Activated CD4-positive, CD25-positive, alpha-beta regulatory T cell (primary cell): ENCODE results near the gene TRIM58.

ENCODE experiments used
- DNase-seq, 4 experiments: peaks; one replicate each; lab custom pipeline; 2025; lab: John Stamatoyannopoulos, UW

The TRIM58 gene

DNA sequence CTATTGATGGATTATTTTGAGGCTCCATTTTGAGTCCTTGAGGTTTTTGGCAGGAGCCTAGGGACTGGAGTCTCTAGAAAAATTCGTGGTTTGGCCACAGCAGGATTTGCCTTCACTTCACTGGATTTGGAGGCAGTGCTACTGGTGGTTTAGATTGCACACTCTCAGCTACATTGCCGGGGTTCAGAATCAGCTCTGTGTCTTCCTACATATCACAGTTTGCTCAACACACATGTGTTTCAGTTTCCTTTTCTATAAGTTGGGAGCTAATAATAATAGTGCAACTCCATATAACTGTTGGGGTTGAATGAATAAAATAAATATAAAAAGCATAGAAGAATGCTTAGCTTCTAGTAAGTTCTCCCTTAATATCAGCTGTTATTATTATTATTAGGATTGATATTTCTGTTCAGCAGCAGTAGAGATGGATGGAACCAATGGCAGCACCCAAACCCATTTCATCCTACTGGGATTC lies 38.2 kb downstream of the TRIM58 start, which contains the start of gene OR2W3:
OR2W3 (plus strand) TSS at position 425 of the 475 bp plus-strand sequence; CDS start at position 425, 0 bp downstream.
- DNase-seq = no peak

GRCh38 chr1:247895976-247896375 lies 39.0 kb downstream of the TRIM58 start:
- DNase-seq = no peak

DNA sequence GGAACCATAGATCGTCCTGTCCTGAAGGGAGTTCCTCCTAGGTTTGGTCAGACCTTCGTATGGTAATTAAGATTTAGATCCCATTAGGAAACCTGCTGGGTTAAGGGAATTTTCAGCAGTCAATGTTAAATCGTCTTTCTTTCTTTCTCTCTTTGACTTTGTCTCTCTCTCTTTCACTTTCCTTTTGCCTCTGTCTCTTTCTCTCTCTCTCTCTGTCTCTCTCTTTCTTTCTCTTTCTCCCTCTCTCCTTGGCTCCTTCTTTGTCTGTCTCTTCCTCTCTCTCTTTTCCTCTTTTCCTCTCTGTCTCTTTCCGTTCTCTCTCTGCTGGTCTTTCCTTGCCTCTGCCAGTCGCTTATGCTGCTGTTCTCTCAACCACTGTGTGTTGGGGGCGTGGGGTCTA lies 47.1 kb downstream of the TRIM58 start:
- DNase-seq = no peak

DNA sequence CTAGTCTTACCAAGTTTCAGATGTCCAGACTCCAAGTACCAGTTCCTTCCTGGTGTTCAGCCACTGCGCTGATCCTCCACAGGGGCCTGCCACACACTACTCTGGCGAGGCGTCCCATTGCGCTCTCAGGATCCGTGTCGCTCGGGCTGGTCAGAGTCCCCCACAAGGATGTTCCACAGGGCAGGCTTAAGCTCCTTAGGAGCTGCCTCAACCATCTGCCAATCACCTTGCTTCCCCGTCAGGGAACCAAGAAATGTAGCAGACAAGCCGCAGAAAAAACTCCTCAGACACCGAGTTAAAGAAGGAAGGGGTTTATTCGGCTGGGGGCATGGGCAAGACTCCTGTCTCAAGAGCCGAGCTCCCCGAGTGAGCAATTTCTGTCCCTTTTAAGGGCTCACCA lies 48.2 kb downstream of the TRIM58 start:
- no peak for DNase-seq

DNA sequence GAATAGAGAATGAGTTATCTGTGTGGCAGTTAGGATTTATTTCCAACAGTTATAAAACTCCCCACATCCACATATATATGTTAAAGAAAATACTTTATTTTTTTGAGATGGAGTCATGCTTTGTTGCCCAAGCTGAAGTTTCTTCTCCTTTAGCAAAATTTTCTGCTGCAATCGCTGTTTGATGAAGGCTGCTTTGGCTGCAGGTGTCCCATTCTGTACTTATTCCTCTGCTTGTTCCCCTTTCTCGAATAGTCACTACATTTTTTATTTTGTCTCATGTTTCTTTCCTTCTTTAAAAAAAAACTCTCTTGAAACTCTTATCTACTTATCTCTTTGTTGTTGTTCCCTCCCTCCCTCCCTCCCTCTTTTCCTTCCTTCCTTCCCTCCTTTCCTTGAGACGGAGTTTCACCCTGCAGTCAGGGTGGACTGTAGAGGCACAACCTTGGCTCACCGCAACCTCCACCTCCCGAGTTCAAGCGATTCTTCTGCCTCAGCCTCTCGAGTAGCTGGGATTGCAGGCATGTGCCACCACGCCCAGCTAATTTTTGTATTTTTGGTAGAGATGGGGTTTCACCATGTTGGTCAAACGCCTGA lies 49.0 kb downstream of the TRIM58 start:
- no peak for DNase-seq

GRCh38 chr1:247906504-247907047 lies 49.6 kb downstream of the TRIM58 start:
- DNase-seq = no peak

DNA sequence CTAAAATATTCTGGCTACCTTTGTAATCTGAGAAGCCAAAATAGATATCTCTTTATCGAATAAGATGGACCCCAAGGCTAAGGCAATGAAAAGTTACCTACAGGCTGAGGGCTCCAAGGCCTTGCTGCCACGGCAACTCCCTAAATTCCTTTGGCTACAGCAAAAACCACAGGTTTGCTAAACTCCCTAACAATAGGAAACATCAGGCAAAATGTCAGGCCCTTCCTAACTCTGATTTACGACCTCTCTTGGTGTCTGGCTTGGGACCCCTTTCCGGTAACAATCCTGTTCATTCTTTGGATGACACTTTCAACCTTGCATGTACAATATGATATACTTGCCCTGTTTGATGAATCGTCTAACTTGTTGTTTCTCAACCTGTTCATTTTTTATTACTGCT lies 51.8 kb downstream of the TRIM58 start:
- no peak for DNase-seq

DNA sequence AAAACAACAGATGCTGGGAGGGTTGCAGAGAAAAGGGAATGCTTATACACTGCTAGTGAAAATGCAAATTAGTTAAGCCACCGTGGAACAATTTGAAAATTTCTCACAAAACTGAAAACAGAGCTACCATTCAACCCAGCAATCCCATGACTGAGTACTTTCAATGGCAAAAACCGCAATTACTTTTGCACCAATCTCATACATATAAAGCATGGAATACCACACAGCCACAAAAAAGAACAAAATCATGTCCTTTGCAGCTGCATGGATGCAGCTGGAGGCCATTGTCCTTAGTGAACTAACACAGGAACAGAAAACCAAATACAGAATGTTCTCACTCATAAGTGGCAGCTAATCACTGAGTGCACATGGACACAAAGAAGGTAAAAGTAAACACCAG lies 56.8 kb downstream of the TRIM58 start:
- no peak for DNase-seq

DNA sequence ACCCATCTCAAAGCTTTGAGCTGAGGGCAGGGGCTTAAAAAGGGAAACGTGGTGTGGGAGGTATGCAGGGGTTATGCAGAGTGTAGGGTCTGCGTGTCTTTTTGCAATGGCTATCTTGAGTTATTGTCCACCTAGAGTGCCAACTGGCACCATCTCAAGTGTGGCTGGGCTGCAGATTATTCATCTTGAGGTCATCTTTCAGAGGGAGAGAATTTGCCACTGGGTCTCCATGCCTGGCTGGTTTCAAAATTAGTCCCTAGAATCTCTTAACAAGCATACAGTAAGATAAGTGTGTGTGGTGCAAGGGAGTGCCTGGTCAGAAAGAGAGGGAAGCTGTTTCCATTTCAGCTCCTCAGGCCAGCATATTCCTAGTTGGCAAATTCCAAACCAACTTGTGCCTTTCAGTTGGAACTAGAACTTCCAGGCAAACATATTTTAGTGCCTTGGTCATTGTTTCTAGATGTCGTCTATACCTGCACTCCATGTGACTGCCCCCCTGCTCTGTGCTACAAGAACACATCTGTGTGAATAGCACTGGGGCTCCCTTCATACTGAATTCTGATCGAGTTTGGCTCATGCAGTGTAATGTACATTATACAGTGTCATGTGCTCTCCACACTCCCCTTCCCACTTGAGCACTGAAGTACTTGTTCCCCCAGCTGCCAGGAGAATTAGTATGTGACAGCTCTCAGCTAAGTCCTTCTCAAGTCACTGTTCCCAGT lies 58.1 kb downstream of the TRIM58 start:
- DNase-seq = no peak

GRCh38 chr1:247919952-247920351 lies 63.0 kb downstream of the TRIM58 start, which contains the start of gene OR2T8:
TSS of gene OR2T8 (plus strand) at chr1:247920252. CDS start at chr1:247921018, 766 bp downstream.
- no peak for DNase-seq

GRCh38 chr1:247923941-247924340 lies 67.0 kb downstream of the TRIM58 start:
- DNase-seq = no peak

DNA sequence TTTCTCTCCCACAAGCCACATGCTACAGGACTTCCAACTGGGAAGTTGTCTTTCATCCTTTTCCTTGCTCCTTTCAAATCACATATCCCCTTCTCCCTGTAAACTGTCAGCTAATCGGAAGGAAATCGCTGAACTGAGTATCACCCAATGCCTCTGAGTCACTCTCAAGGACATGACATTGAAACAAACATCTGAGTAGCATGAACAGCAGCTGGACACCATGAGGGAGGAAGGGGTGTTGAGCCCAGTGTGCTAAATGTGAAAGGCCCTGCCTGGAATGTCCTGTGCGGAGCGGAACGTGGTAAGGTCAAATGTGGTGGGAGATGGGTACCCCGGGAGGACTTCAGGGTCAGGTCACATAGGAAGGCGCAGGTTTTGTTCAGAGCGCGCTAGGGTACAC lies 67.9 kb downstream of the TRIM58 start, which contains the start of gene OR2AJ1:
OR2AJ1 (plus strand) TSS at position 22 of the 400 bp plus-strand sequence. CDS start 8,880 bp downstream, outside the sequence.
- no peak for DNase-seq
